ENCODE measurements around the gene RBM26.

DNA sequence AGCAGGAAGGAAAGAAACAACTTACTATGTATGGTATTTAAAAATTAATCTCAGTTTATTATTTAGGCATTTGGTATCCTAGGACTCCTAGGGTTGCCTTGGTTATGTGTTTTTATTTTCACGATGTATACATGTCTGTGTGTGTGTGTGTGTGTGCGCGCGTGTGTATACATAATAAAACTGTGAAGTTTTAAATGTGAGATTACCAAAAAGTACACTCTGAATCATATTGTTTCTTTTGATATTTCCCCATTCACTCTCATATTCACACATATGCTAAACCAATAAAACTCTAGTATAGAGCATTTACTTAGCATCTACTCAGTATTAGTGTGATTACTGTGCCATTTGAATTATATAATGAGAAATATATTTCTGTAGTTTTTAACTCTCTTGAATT is 44.1 kb upstream of the RBM26 start:
- TF ChIP-seq CTCF (IDR thresholded peaks at IDR 0.05) (no peak), POLR2AphosphoS5 (IDR thresholded peaks at IDR 0.05; ENCODE audit: low read depth, low read length) (no peak), TCF7L2 (IDR thresholded peaks at IDR 0.05; ENCODE audit: low read depth, low read length) (no peak)

Measured in Panc1 (cell line).